Spleen (tissue), 7 donors: Measurements from ENCODE around the gene PTPRN2.

Source experiments
- POLR2A ChIP-seq, 3 donors: fragments of 450-650 bp; IDR thresholded peaks; one replicate each; pipeline ENCODE4 v1.5.1; 2017; ENCODE audit warnings: antibody characterized with exemption in 3 of 3, mild to moderate bottlenecking in 1 of 3
- POLR2AphosphoS5 ChIP-seq, 3 donors: sonication (generic); formaldehyde crosslinking; IDR thresholded peaks; one replicate each; pipeline ENCODE4 v1.5.1; 2017; ENCODE audit warnings: antibody characterized with exemption in 3 of 3
- TF ChIP-seq, protein P1 (sequence below), 11 experiments: fragments of 200-600 bp in 7 of 11; fragments of 450-650 bp in 4 of 11; sonication (generic) in 4 of 11; IDR thresholded peaks in 8 of 11; conservative IDR thresholded peaks in 3 of 11; 1 replicate in 7 of 11; 2 replicates in 4 of 11; pipeline versions ENCODE4 v1.4.0 to v1.8.0; 2016 to 2021; ENCODE audit warnings: antibody characterized with exemption in 11 of 11, inconsistent platforms in 4 of 11, mild to moderate bottlenecking in 1 of 11
- donor health status: DM: no; HTN: no; CAD: no; lungs with moderate emphysema.
- donor health status: DM: no; HTN: no; CAD: no.
- donor health status: DM: no; HTN: no; CAD: no.

GRCh38 chr7:158113321-158114025, 474.1 kb downstream of the PTPRN2 start:
- TF ChIP-seq POLR2A (IDR thresholded peaks at IDR 0.05), result no peak
- TF ChIP-seq POLR2AphosphoS5 (IDR thresholded peaks at IDR 0.05), result no peak
- TF ChIP-seq, protein P1, sequence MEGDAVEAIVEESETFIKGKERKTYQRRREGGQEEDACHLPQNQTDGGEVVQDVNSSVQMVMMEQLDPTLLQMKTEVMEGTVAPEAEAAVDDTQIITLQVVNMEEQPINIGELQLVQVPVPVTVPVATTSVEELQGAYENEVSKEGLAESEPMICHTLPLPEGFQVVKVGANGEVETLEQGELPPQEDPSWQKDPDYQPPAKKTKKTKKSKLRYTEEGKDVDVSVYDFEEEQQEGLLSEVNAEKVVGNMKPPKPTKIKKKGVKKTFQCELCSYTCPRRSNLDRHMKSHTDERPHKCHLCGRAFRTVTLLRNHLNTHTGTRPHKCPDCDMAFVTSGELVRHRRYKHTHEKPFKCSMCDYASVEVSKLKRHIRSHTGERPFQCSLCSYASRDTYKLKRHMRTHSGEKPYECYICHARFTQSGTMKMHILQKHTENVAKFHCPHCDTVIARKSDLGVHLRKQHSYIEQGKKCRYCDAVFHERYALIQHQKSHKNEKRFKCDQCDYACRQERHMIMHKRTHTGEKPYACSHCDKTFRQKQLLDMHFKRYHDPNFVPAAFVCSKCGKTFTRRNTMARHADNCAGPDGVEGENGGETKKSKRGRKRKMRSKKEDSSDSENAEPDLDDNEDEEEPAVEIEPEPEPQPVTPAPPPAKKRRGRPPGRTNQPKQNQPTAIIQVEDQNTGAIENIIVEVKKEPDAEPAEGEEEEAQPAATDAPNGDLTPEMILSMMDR (IDR thresholded peaks at IDR 0.05 in 8 of 11, conservative IDR thresholded peaks at IDR 0.05 in 3 of 11), result no peak
